Measurements from ENCODE around the gene MSANTD4. TPM values are rescaled to one million over a fixed set of nuclear protein-coding genes. Genes with fewer than 3 reads are reported as not detected.

Gene MSANTD4
- 11.3 and 14.3 TPM in 2 replicates for total RNA-seq

DNA sequence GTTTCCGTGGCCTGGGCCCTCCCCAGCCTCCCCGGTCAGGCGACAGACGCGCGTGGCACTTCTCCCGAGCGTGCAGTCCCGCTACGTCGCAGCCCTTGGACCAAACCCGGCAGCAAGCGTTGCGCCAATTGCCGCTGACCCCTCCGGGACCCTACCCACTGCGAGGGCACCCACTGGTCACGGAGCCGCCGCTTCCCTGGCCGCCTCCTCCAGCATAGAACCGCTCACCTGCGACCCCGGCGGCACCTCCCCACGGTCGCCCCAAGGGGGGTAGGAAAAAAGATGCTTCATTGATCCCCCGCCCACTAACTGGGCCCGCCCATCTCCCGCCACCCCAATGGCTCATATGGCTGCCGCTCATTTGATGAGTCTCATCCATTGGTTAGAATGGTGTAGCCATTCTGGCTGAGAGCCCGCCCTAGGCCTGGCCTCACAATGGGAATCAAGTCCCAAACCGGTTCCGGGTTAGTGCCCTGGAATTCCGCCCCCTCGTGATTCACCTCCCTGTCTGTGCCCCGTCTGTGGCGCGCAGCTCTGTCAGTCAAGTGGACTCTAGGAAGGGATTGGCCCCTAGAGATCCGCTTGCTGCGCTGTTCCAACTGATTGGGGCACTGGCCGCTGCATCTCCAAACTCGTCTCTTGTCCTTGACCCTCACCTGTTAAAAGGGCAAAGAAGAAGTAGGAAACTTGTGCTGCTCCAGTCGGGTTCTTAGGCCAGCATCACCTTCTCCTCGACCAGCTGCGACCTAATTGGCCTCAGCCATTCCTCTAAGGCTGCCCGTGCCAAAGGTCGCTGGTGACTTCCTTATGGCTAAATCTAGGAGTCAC lies at the start of gene MSANTD4:
MSANTD4 (minus strand) TSS at position 274 of the 828 bp plus-strand sequence. CDS start 11,323 bp downstream, outside the sequence.

Other genes with a start within 250 kb of the MSANTD4 start
- gene KBTBD3, start 55.1 kb upstream of the MSANTD4 start, total RNA-seq = 1.8 and 3.7 TPM in 2 replicates
- 40.0 TPM in 2 replicates for gene AASDHPPT, start 55.4 kb upstream of the MSANTD4 start, total RNA-seq